Gastroesophageal sphincter (tissue), 3 donors: ENCODE data around the gene RPLP1.

ENCODE experiments used
- EP300 ChIP-seq: sonication (generic); formaldehyde crosslinking; IDR thresholded peaks from one replicate; pipeline ENCODE4 v1.6.1; 2017; ENCODE audit warnings: antibody characterized with exemption, mild to moderate bottlenecking
- POLR2A ChIP-seq, 2 donors: fragments of 450-650 bp; IDR thresholded peaks; one replicate each; pipeline ENCODE4 v1.6.1; 2017; ENCODE audit warnings: antibody characterized with exemption in 2 of 2, mild to moderate bottlenecking in 2 of 2, moderate library complexity in 1 of 2
- POLR2AphosphoS5 ChIP-seq: sonication (generic); formaldehyde crosslinking; IDR thresholded peaks from one replicate; pipeline ENCODE4 v1.6.1; 2017; ENCODE audit warnings: antibody characterized with exemption
- TF ChIP-seq, protein P1 (sequence below), 4 experiments: fragments of 200-600 bp in 2 of 4; fragments of 450-650 bp in 2 of 4; sonication (generic) in 1 of 4; IDR thresholded peaks; one replicate each; pipeline ENCODE4 v1.5.1; 2017 to 2019; ENCODE audit warnings: antibody characterized with exemption in 4 of 4, mild to moderate bottlenecking in 2 of 4, moderate library complexity in 2 of 4

DNA sequence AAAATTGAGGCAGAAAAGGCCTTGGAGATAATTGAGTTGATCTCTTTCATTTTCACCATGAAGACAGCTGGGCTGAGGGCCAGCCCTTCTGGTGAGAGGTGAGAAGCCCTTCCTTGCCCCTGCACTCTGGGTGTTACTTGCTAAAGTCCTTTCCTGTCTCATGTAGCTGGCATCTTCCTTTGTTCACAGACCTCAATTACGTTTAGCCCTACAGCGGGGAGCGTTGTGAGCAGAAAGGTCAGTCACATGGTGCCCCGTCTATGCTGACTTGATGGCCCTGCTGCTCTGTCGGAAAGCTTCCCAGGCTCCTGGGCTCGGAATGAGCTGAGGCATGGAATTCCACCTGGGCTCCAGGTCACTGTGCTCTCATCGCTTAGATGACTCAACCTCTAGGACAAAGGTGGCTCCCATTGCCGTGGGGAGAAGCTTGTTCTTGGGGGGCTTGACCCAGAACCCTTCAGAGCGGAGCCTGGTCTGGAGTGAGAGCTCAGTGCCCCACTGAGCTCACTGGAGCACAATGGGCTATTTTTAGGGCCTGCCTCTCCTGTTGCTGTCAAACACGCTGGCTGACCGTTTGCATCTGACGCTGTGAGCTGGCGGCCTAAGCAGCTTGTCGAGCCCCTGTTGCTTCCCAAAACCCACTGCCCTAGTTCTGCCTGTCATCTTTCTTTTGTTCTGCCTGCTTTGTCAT, 47.0 kb downstream of the RPLP1 start:
- TF ChIP-seq, protein P1, sequence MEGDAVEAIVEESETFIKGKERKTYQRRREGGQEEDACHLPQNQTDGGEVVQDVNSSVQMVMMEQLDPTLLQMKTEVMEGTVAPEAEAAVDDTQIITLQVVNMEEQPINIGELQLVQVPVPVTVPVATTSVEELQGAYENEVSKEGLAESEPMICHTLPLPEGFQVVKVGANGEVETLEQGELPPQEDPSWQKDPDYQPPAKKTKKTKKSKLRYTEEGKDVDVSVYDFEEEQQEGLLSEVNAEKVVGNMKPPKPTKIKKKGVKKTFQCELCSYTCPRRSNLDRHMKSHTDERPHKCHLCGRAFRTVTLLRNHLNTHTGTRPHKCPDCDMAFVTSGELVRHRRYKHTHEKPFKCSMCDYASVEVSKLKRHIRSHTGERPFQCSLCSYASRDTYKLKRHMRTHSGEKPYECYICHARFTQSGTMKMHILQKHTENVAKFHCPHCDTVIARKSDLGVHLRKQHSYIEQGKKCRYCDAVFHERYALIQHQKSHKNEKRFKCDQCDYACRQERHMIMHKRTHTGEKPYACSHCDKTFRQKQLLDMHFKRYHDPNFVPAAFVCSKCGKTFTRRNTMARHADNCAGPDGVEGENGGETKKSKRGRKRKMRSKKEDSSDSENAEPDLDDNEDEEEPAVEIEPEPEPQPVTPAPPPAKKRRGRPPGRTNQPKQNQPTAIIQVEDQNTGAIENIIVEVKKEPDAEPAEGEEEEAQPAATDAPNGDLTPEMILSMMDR (IDR thresholded peaks at IDR 0.05) = no peak
- TF ChIP-seq EP300 (no peak), POLR2A (IDR thresholded peaks at IDR 0.05) (no peak), POLR2AphosphoS5 (no peak)
